HG03469 (cell line): ENCODE measurements around the gene KRT75.

Experiments used
- ATAC-seq: cut with Tn5 transposase; IDR thresholded peaks from one replicate; pipeline ENCODE4 v1.9.1; 2021; ENCODE audit warnings: mild to moderate bottlenecking, moderate library complexity, moderate number of reproducible peaks; ENCODE audit not compliant: unreplicated experiment

KRT75 gene

DNA sequence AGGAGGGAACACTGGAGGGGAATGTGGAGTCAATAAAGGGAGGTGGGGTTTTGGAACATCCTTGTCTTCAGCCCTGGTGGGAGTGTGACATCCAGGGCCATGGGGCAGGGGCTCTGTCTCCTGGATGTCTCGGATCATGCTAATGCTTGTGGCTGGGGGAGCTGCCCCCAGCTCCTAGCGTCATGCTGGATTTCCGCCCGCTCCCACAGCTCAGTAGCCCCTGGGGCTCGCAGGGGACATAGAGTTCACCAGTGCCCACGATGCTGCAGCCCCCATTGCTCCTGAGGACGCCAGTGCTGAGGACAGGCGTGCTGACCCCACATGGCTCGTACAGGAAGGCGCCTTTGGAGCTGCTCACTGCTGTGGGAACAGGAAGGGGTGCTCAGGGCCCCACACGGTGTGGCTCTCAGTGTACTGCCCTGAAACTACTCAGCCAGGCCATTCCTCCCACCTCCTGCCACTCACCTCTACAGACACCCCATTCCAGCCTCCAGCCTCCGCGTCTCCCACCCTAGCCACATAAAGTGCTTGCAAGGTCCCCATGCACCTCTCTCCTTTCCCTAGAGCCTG lies 39.2 kb downstream of the KRT75 start:
- no peak for ATAC-seq

DNA sequence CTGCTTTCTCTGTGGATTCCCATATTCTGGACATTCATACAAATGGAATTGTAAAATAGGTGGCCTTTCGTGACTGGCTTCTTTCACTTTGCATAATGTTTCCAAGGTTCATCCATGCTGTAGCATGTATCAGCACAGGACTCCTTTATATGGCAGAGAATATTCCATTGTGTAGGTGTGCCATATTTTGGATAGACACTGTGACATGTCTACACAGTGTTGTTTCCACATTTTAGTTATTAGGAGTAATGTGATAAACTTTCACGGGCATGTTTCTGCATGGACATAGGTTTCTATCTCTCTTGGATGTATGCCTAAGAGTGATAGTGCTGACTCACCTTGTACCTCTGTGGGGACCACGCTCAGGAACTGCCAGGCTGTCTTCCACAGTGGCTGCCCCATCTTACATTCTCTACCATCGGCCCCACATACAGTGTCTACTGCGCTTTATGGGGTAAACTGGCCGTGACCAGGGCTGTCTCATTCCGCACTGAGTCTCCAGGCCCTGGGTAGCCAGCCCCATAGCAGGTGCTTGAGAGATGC lies 41.6 kb downstream of the KRT75 start:
- no peak for ATAC-seq

- no peak for ATAC-seq
Measured at GRCh38 chr12:52391618-52392002, 42.6 kb downstream of the KRT75 start.

DNA sequence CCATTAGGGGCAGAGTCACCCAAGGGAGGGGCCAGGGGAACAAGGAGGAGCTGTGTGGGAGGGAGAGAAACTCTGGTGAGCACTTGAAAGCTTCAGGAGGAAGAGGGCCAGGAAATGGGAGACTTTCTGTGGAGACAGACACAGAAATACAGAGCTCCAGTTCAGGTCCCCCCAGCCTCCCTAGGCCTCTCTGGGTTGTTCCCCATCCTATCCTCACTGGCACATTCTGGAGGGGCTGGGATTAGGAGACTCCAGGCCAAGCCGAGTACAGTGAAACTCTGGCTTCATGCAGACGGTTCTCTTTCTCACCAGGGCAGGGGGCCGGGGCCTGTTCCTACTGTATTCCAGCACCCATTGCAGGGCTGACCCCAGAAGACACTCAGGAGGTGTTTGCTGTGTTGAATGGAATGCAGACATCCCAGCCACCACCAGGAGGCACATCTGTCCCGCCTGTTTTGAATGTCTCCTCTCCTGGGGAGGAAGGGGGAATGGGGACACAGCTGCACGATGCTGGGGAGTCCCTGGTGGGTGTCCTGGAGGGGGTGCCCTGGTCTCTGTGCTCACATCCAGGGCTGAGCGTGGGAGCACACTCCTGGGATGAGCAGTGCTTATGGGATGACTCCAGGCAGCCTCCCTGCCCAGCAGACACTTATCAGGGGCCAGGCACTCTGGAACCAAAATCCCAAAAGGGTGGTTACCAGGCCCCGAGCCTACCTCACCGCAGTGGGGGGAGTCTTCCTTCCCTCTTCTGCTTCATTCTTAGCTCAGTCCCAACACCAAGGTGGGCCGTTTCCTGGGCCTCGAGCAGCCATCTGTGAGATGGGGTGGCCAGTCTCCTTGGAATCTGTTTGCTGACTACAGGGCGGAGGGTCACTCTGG lies 43.2 kb downstream of the KRT75 start:
- ATAC-seq, result no peak

DNA sequence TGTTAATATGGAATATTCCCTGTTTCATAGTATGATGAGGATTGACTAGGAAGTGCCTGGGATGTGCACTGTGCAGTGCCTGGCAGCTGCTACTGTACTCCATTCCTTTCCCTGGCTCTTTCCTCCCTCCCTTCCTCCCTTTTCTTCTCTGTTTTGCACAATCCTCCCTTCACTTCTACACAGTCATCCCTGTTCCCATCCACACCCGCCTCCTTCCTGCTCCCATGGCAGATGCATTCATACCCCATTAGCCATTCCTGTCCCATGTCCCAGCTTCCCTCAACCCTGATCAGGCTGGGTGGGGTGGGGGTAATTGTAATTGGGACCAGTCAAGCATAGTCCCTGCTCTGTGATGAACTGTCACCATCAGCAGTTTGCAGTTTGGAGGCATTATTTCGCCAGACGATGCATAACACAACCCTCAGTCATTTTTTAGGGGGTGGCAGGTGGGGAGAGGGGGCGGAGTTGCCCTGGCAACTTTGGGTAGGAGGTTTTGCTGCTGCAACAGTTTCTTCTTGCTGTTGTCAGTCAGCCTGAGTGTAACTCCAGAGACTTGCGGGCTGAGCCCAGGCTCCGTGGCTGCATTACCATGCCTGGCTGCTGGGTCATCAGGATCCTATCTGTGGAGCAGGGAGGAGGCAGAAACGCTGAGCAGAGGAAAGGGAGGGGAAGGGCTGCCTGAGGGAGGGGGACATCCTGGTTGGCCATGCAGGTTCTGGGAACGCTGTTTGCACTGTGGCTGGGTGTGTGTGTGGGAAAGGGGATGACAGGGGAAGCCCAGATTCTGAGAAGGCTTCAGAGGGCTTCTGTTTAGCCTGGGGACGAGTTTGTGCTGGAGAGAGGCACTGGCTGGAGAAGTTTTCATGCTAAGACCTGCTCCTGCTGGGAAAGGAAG lies 44.6 kb downstream of the KRT75 start:
- no peak for ATAC-seq

DNA sequence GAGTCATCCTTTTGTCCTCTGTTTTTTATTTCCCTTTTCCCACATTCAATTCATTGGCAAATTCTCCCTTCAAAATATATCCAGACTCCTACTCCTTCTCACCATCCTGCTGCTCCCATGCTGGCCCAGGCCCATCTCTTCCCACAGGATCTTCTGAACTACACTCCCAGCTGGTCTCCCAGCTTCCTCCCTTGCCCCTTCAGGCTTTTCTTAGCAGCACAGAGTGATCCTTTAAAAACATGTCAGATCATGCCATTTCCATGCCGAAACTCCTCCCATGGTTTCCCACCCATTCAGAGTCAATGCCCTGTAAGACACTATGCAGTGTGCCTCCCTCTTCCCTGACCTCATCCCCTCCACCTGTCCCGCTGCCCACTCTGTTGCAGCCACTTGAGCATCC lies 46.3 kb downstream of the KRT75 start:
- no peak for ATAC-seq

GRCh38 chr12:52385226-52385702 lies 48.9 kb downstream of the KRT75 start, which contains the start of gene KRT84:
Gene KRT84 (minus strand): TSS chr12:52385652. CDS start chr12:52385585, 67 bp downstream.
- ATAC-seq, result no peak

DNA sequence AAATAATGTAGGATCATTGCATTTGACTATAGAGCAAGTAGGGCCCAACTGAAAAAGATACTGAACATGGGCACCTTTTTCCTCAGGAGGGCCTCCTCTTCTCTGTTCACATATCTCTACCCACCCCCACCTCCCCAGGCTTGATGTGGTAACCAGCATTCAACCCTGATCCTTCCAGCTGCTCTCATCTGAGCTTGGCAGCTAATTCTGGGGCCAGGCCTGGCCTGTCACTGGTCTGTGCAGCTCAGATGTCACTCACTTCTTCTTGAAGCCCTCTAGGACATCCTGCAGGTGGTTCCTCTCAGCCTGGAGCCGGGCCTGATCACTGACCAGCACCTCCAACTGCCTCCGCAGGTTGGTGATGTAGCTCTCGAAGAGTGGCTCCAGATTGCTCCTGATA lies 50.8 kb downstream of the KRT75 start:
- ATAC-seq, result no peak

GRCh38 chr12:52382854-52383253 lies 51.3 kb downstream of the KRT75 start:
- ATAC-seq, result no peak

- ATAC-seq, result no peak
Measured at GRCh38 chr12:52381206-52381605, 53.0 kb downstream of the KRT75 start.

DNA sequence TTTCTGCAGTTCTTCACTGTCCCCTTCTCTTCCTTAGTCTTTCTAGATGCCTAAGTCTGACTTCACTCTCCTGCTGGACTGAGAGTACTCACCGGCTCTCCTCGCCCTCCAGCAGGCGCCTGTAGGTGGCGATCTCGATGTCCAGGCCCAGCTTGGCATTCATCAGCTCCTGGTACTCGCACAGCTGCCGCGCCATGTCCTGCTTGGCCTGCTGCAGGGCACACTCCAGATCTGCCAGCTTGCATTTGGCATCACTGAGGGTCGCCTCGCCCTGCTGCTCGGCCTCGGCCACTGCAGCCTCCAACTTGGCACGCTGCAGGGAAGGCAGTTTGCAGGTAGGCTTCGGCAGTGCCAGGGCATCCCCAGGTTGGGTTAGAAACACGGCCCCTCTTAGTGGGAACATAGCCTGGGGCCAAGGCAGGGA lies 53.9 kb downstream of the KRT75 start:
- ATAC-seq, result no peak

DNA sequence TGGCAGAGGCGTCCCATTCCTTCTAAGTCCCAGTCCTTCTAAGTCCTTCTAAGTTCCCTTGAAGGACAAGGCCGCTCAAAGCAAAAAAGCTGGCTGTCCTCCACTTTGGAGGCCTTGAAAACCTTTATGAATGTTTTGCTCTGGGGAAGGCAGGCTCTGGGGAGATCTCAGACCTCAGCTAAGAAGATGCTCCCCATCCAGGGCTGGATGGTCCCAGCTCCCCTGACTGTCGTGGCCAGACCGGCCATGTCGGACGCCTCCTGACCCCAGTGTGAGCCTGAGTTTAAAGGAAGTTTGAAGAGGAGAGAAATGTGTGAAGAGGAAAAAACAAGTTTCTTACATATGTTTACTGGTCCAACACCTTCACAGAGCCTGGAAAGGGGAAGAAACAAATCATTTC lies 54.6 kb downstream of the KRT75 start:
- ATAC-seq, result no peak

GRCh38 chr12:52378091-52378490 lies 56.1 kb downstream of the KRT75 start:
- no peak for ATAC-seq

DNA sequence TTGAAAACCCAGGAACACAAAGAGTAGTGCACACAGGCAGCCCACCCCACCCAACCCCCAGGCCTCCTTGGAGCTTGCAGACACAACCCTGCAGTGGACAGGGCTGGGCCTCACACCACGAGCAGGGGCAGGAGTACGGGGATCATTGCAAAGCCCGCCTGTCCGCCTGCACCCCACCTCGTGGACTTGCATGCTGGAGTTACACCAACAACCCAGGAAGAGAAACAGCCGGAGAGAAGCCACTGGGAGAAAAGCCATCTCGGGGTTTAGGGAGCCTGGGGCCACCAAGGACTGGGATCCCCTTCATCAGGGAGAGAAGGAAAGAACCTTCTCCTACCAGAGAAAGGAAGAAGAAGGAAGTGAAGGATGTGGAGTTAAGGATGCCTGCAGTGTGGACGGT lies 56.9 kb downstream of the KRT75 start:
- no peak for ATAC-seq
